GM18870 (cell line): ENCODE data around the gene EXD2.
"Not testable (repeated sequence)": the region's sequence is repeated elsewhere in the genome, so short reads cannot be mapped to it uniquely, and the experiment has no call there.

Source experiments
- ATAC-seq: cut with Tn5 transposase; IDR thresholded peaks from one replicate; pipeline ENCODE4 v1.9.1; 2021; ENCODE audit warnings: moderate library complexity; ENCODE audit not compliant: unreplicated experiment

EXD2 gene

DNA sequence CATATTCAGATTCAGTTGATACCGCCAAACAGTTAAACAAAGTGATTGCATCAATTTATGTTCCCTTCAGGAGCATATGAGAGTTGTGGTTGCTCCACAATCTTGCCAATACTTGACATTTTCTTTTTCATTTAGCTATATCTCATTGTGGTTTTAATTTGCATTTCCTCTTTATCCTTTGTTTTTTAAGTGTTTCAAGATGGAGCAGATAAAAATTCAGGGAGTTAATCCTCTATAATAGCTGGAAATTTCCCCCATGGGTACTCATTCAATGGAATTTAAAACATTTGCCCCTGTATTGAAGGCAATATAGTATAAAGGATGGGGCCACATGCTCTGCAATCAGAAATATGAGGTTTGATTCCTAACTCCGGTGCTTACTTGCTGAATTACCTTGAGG lies 1.1 kb upstream of the EXD2 start:
- no peak for ATAC-seq

DNA sequence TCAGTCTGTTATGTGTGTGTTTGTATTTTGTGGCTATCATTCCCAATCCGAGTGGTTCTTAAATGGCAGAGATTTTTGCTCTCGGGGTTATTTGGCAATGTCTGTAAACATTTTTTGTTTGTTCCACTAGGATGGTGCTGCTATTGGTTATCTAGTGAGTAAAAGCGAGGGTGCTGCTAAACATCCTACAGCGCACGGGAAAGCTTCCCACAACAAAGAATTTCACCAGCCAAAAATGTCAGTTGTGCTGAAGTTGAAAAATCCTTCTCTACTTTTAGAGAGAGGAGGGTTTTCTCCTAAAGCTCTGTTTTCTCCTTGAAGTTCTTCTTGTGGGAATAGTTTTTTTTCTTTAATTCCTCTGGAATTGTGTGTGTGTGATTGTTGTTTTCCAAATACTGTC lies 2.4 kb downstream of the EXD2 start:
- ATAC-seq, result no peak

DNA sequence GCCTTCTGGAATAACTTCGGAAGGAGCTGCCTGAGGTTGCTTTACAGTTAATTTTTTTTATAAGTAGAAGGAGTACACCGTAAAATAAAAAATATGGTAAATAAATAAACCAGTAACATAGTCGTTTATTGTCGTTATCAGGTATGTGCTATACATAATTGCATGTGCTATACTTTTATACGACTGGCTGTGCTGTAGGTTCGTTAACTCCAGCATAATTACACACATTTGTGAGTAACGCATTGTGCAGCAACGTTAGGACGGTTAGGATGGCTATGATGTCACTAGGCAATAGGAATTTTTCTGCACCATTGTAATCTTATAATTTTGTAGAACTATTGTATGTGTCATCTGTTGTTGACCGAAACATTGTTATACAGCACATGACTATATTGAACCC lies 8.5 kb downstream of the EXD2 start:
- ATAC-seq, result no peak

DNA sequence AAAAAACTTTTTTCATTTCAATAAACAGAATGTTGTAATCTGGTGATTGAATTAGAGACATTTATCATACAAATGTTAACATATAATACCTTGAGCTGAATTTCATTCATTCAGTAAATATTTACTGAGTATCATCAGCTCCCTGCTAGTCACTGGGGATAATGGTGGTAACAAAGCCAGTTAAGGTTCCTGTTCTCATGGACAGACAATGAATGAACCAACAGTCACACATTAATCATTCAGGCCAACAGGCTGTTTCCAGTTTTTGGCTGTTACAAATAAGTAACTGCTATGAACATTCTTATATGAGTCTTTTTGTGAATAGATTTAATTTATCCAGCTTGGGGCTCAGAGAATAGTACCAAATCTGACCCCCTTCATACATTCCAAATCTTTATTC lies 13.5 kb downstream of the EXD2 start:
- no peak for ATAC-seq

DNA sequence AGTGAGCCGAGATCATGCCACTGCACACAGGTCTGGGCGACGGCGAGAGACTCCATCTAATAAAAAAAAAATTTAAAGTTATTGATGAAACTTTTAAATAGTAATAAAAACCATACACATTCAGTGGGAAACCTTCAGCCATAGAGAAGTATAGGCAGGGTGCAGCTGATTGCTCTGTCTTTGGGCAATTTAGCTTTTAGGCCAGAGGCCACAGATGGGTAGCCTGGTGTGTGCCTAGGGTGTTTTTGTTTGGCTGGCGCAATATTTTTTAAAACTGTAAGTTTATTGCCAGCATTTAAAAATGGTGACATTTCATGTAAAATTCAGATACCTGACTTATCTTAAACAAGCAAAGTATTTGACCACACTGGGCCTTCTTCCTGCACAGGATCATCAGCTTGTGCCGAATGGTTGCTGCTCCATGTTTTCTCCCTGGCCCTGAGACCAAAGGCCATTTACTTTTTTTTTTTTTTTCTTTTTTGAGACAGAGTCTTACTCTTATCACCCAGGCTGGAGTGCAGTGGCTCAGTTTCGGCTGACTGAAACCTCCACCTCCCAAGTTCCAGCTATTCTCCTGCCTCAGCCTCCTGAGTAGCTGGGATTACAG lies 16.2 kb downstream of the EXD2 start:
- no peak for ATAC-seq

- ATAC-seq, result no peak
Observed at GRCh38 chr14:69208666-69209065, 17.4 kb downstream of the EXD2 start.

- no peak for ATAC-seq
Observed at GRCh38 chr14:69214393-69214792, 23.1 kb downstream of the EXD2 start.

GRCh38 chr14:69217663-69218062 lies 26.4 kb downstream of the EXD2 start:
- ATAC-seq, result not testable (repeated sequence)

- ATAC-seq, result no peak
Observed at GRCh38 chr14:69224946-69225345, 33.6 kb downstream of the EXD2 start.

GRCh38 chr14:69226178-69226577 lies 34.9 kb downstream of the EXD2 start:
- ATAC-seq, result no peak

GRCh38 chr14:69226736-69227135 lies 35.4 kb downstream of the EXD2 start:
- ATAC-seq, result no peak

- ATAC-seq, result no peak
Observed at GRCh38 chr14:69231486-69231885, 40.2 kb downstream of the EXD2 start.

- no peak for ATAC-seq
Observed at GRCh38 chr14:69232388-69232787, 41.1 kb downstream of the EXD2 start.

GRCh38 chr14:69234106-69234505 lies 42.8 kb downstream of the EXD2 start:
- ATAC-seq, result no peak

DNA sequence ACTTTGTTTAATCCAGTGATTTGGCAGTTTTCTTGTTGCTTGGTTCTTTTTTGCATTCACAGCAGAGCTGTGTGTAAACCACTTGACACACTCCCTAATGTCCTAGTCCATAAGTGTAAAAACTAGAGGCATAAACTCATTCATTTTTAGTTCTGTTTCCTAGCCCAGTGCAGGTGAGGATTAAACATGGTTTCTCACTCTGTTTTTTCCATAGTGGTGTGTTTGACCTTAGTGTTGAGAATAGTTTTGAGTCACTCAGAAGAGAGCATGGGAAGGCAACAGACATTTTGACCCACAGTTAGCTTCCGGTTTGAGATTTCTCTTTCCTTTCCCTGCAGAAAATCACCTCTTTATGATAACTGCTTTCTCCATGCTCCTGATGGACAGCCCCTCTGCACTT lies 44.4 kb downstream of the EXD2 start:
- no peak for ATAC-seq

GRCh38 chr14:69237142-69237541 lies 45.8 kb downstream of the EXD2 start:
- no peak for ATAC-seq

- ATAC-seq, result no peak
Observed at GRCh38 chr14:69237584-69237983, 46.3 kb downstream of the EXD2 start.

DNA sequence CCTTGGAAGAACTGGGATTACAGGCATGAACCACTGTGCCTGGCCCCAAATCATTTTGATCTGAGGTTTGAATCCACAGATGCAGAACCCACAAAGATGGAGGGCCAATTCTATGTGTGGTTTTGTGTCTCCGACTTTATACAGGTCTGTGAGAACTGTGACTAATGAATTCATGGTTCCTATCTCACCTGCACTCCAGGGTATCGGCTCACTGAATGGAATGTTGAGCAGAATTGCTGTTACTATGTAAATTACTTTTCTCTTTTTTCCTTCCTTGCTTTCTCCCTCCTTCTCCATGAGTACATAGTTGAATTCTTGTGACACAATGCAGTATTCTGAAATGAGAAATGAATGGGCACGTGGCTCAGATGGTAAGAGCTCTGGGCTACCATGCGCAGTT lies 47.6 kb downstream of the EXD2 start:
- ATAC-seq, result no peak

DNA sequence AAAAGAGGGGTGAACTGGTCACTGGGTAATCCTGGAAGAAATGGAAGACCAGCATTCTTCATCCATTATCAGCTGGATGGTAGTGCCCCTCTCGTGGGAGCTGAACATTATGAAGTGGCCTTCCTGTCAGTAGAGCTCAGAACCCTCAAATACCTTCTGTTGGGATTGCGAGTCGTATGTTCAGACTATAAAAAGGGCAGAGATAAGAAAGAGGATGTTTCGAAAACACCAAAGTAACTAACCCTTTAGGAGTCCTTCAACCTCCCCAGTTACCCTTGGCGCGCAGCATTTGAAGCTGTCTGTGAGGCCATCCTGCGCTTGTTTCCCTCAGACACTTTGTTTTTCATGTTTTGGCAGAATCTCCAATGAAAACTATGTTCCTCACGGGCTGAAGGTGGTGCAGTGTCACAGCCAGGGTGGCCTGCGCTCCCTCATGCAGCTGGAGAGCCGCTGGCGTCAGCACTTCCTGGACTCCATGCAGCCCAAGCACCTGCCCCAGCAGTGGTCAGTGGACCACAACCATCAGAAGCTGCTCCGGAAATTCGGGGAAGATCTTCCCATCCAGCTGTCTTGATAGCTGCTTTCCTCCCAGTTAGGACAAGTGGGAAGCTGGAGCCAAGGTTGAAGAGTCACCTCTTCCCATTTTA lies 49.4 kb downstream of the EXD2 start:
- no peak for ATAC-seq

- ATAC-seq, result no peak
Observed at GRCh38 chr14:69241577-69241976, 50.3 kb downstream of the EXD2 start.

GRCh38 chr14:69242311-69243224 lies 51.3 kb downstream of the EXD2 start:
- ATAC-seq, result no peak

DNA sequence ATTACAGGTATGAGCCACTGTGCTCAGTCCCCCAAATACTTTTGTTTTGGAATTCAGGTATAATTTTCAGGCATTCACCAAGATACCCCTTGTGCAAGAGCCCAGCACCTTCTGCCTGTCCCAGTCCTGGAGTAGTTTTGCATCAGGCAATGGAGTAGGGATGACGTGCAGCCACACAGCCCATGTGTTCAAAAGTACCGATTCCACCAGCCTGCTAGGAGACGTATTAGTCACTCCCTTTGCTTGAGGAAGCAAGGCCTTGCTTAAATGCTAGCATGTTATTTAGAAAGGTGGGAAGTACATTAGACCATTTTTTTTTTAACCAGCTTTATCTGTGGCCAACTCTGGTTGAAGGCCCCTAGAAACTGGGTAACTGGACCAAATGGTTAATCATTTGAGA lies 53.6 kb downstream of the EXD2 start:
- no peak for ATAC-seq
